Fibroblast of peridontal ligament (primary cell): Measurements from ENCODE around the gene VCAN.
A peak's percentile ranks its signal among the peaks of the same experiment; 100 is the strongest.

ENCODE experiments used
- DNase-seq: peaks from one replicate; pipeline ENCODE4 v3.0.0-alpha.2; 2010; ENCODE audit errors: extremely low read depth

Gene VCAN

DNA sequence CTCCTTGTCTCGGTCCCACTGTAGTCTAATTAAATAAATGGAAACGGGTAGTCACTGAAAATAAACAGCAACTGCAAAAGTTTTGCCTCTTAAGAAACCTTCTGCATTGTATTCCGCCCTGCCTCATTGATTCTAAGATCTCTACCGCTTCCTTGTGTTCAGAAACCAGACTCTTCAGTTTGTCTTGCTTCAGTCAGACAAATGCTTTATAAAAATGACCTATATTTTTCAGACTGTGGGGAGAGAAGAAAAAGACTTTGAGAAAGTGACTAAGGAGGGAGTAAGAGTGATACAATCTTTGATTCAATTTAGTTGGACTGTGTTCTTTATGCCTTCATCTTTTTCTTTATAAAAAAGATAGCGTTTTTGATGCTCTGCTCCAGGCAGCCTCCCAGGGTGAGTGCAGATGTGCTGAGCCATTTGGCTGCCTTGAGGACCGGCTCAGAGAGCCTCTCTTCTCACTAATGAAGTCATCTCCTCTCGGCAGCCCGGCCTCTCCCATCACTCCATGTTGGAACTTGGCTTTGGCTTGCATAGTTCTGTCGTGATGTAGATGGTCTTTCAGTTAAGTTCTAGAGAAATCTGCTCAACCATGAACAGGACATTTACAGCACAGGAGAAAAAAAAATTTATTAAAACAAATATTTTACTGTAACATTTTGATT, 4.0 kb upstream of the VCAN start:
- peak; percentile 58 for DNase-seq

DNA sequence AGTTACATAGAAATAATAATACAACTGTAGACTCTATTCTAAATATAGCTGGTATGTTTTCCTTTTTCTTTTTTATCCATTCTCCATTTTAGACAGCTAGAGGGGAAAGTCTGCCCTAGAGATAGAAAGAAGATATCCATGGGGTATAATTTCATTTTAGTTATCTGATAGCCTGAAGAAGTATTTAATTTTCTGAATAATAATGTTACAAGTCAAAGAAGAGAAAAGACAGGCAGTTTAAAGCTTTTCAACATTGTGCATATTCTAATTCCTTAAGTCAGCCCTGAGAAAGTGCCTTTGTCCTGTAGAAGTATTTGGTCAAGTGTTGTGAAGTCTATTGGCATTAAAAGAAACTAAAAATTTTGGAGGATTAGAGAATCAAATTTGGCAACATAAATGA, 2.5 kb upstream of the VCAN start:
- no peak for DNase-seq

DNA sequence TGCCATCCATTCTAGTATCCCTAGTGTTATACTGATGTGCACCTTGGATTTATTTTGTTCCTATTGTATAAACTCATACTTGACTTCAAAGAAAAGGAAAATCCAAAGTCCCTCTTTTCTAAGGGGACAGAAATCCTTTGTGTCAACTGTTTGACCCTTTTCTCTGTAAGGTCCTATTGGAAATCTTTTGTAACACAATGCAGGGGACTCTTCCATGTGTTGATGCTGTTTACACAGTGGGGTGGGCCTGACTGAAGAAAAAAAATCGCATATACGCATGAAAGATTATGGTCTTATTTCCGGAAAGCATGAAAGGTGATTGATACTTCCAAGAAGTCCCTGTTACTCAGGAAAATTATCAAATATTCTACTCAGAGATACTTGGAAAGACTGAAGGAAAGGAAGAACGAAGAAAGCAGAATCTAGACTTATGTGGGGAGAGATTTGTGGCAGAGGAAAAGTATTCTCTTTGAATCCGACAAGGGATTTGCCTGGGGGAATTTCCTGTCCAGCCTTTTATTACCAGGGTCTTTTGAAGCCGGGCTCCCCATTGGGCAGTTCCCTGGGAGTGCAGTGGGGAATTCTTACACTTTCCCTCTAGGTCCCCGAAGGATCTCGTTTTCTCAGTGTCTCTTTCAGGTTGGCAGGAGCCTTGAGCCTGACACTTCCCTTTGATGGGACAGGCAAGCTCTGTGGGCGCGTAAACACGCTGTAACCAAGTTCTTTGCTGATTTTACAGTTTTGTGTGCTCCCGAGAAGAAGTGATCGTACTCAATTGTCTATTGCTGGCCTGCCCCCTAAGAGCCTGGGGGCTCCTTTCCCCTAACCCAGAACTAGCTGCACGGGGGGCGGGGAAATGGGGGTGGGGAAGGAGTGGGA, 779 bp upstream of the VCAN start:
- DNase-seq, result no peak

DNA sequence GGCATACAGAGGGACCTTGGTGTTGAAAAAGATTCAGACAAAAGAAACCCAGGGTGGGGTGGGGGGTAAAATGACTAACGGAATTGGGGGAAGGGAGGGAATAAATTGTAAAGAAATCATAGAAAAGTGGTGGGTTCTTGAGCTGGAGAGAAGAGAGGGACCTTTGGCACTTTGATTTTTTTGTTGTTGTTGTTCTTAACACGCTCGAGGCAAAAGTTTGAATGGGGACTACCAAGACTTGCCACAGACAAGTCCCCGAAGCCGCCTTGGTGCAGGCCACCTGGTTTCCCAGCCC, 616 bp downstream of the VCAN start:
- DNase-seq, result peak; percentile 15

DNA sequence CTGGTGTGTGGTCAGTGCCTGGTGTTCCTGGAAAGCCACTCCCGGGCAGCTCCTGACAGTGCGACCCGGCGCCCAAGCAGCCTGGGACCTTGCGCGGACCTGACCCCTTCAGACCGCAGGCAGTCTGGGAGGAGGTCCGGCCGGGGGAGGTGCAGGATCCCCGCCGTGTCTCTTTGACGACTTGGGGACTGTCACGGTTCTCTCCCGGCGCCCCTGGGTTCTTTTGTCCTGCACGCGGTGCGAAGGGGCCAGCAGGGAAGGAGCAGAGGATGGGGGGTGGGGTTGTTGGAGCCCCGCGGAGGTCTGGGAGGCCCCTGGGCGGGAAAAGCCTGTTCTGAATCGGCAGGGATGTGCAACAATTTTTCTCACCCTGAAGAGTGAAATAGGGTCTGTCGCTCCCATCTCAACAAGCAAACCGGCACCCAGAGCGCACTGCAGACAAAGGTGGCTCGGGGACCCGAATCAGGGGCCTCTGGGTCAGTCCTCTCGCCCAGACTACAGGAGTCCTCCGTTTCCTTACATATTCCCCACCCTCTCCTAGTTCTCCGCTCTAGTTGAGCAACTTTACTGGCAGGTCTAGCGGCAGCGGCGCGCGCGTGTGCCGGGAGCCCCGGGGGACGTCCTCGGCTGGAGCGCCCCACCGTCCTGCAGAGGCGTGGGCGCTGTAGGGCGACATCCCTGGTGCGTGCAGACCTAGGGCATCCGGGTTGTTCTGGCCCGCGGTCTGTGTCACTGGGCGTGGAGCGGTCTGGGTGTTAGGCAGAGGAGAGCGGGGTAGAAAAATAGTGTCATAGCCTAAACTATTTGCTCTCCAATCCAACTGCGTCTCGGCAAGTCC, 1.2 kb downstream of the VCAN start:
- DNase-seq, result no peak

DNA sequence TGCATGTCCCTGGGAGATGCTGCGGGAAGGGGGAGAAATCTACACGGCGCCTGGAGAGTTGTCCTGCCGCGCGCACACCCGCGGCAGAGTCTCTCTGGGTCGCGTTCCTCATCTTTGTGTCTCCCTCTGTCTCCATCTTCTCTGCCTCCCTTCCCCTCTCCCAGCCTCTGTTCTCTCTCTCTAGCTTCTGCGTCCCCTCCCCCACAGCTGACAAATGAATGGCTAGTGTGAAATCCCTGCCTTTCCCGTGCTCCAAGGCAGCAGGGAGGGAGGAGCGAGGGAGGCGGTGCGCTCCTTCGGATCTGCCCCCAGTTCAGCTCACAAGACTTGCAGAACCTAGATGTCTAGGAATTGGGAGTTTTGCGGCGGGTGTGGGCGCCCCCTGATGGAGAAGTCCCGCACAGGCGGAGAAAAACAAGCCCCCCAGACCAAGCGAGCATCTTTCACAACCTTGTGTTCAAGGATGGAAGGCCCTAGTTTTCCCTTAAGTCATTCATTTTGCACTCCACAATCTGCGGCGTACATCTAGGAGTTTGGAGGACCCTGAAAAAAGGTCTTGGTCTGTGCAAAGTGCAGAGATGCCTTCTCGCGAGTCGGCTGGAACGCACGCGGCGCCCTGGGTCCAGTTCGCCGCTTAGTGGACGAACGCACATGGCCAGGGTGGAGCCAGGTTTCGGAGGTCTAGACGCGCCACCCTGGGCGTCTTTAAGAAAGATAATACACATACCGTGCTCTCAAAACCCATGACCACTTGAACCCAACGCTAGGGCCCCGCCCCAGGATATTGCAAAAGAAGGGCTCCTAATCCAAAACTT, 2.0 kb downstream of the VCAN start:
- DNase-seq, result peak; percentile 98

DNA sequence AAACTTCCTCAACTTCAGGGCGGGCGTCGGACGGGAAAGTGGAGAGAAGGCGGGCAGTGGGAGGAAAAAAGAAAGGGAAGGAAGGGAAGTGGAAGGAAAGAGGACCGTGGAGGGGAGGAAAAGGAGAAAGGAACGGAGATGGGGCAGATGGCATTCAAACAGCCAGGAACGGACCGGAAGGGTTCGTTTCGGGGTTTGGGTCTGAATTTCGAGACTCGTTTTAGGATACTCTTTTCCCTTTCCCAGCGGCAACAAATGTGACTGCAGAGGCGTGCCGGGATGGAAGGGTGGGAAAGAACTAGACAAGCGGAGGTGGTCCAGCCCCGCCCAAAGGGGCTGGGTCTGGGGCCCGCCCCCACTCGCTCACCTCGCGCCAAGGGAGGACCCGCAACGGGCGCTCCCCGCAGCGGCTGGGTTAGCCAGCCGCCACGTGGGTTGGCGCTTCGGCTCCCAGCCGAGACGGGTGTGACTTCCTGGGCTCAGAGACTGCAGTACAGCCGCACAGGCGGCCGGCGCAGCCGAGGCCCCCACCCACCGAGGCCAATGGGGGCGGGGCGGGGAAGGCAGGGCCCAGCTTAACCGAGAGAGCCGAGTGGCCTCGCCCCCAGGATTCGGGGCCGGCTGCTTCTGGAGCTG, 2.7 kb downstream of the VCAN start:
- DNase-seq, result peak; percentile 78

DNA sequence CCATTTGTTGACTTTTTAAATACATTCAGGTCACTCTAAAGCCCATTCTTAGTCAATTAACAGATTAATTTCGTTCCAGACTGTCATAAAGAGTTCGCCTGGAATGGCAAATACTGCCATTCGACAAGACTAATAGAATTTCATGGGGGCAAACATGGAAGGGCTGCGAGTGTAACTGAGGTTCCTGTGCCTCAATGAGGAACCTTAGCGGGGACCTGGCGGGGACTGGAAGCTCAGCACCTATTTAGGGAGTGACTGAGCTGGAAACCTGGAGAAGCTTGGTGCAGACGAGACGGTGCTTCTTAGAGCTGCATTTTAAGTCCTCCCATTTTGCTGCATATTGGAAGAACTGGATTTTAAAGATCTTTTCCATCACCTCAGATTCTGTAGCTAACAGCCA, 3.4 kb downstream of the VCAN start:
- DNase-seq, result no peak

DNA sequence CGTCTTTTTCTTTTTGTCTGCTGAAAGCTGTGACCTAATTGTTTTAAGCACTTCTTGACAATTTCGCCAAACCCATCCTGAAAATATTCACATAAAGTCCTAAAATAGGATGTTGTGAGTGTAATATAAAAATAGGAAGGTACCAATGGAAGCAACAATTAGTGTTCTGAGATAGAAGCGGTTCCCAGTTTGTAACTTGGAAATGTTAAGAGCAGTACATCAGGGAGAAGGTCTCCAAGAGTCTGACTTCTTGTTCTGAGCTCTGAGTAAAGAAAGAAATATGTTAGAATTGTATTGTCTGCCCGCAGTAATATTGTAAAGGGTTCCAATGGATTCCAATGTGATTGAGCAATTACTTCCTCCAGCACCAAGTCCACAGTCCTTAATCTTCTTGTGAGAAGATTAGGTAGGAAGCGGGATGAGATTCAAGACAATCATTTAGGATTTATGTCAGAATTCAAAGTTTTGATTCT, 3.9 kb downstream of the VCAN start:
- peak; percentile 95 for DNase-seq

DNA sequence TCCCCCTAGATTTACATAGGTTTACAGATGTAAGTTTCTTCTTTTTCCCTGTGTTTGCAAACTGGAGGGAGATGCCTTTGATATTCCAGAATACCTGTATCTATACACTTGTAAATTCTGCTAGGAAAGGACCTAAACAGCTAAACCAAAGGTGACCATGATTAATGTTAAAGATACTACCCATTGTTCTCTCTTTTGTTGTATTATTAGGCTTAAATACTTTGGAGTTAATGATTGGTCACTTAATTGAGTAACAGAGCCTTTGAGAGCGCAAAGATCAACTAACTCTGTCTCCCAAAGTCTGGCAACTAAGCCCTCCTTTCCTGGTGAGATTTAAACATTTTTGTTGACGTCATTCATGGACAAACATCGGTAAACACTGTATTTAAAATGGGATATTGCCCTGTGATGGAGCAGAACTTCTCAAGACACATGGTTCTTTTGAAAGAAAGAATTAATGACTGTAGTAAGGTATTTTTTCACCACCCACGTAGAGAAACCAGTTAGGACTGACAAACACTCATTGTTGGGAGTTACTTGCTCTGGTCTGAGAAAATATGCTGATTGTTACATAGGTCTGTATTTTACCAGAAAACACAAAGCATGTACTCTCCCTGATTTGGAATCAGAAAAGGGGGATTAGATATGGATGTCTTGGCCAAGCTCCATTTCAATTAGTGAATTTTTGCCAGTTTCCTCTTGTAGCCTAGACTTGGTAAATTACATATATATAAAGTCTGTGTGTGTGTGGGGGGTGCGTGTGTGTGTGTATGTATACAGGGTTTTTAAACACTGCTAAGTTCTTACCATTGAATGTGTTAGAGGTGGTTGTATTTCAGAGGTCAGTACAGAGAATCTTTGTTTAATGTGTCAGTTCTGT, 4.6 kb downstream of the VCAN start:
- DNase-seq, result peak; percentile 71

DNA sequence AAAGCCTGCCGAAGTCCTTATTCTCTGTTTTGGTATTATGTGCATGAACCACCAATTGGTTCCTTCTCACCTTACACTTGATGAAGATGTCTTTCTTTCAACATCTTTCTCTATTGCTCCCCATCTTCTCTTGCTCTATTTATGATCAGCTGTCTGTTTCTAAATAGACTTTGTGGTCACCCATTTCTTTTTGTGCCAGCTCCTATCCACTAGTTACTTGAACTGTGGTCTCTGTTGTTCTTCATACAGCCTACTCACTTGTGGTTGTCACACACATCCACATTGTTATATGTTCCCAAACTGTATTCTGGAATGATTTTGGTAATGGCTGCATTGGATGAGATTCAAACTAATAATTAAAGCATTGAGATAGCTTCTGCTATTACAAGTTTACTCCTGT, 11.4 kb downstream of the VCAN start:
- no peak for DNase-seq

DNA sequence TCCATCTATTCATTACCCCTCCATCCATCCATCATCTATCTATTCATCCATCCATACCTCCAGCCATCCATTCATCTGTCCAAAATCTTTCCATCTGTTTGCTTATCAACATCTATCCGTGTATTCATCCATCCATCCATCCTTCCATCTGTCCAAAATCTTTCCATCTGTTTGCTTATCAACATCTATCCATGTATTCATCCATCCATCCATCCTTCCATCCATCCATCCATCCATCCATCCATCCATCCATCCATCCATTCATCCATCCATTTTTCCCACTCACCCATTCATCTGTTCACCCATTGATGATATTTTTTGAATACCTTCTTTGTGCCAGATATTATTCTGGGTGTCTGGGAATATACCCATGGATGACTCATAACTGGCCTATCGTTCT, 12.8 kb downstream of the VCAN start:
- DNase-seq, result no peak

DNA sequence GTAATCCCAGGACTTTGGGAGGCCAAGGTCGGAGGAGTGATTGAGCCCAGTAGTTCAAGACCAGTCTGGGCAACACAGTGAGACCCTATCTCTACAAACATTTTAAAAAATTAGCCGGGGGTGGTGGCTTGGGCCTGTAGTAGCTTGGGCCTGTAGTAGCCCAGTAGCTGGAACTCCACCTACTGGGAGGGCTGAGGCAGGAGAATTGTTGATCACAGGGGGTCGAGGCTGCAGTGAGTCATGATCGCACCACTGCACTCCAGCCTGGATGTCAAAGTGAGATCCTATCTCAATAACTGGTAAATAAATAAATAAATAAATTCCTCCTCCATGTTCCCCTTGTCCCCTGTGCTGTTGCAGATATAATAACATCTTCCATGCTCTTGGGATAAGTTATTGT, 14.3 kb downstream of the VCAN start:
- DNase-seq, result no peak

DNA sequence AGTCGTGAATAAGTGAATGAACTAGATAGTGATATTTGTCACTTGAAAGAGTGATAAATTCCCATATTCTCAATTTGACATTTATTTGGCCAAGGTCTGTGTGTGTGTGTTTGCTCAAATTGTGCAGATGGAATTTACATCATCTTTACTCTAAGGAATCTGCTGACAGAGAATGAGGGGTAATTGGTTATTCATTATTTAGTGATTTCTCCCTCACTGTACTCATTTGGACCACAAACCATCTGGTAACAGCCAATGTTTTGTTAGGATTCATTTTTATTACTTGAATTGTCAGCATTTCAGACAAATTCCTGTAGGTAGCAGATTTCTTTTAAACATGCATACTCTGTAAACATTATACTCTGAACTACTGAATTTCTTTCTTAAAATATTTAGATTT, 15.6 kb downstream of the VCAN start:
- DNase-seq, result no peak

DNA sequence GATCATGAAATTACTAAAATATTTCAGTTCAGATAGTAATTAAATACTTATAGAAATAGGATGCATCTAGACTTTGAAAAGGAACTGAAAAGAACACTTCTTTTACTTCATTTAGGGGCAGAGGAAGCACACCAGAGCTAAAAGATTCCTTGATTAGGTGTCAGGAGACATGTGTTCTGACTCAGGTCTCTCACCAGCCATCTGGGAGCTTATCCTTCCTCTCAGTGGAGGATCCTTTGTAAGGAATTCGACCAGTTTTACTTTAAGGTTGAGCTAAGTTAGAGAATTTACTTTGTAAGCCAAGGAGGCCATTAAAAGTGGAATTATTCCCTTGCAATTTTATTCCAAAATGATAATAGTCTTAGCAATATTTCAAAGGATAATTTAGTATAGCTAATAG, 16.7 kb downstream of the VCAN start:
- peak; percentile 45 for DNase-seq

DNA sequence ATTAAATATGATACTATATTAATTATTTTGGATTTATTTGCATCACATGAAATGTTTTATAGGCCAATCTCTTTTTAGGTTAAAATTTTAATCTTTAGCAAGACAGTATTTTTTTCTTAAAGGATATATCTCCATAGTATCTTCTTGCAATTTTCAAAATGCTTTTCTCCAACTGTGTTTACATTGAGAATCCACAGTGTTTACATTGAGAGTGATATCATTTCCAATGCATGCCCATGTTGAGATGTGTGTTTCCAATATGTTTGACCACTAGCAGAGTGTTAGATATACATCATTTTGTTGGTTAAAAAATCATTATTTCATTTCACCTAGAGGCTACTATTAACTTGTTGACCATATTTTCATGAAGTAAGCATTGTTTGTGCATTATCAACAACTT, 17.3 kb downstream of the VCAN start:
- peak; percentile 71 for DNase-seq

DNA sequence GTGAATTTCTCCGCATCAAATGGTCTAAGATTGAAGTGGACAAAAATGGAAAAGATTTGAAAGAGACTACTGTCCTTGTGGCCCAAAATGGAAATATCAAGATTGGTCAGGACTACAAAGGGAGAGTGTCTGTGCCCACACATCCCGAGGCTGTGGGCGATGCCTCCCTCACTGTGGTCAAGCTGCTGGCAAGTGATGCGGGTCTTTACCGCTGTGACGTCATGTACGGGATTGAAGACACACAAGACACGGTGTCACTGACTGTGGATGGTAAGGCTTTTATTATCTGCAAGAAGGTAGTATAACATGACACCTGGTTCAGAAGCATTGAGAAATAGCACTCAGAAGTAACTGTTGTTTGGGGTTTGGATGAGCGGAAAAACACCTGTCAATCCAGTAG, 18.7 kb downstream of the VCAN start:
- no peak for DNase-seq

DNA sequence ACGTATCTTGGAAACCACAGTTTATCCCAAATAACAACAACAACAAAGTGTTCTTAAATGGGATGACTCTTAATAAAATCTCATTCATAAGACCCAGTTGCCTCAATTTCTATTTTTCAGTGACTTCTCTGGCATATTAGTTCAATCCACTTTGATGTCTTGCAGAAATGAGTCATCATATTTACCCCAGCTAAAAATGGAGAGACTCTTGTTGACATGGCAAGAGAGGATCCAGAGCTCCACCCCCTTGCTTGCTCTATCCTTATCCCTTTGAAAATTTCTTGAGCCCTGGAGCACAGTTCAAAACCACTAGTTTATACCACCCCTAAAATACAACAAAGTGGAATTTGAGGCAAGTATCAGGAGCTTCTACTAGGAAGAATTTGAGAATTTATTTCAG, 20.8 kb downstream of the VCAN start:
- no peak for DNase-seq

DNA sequence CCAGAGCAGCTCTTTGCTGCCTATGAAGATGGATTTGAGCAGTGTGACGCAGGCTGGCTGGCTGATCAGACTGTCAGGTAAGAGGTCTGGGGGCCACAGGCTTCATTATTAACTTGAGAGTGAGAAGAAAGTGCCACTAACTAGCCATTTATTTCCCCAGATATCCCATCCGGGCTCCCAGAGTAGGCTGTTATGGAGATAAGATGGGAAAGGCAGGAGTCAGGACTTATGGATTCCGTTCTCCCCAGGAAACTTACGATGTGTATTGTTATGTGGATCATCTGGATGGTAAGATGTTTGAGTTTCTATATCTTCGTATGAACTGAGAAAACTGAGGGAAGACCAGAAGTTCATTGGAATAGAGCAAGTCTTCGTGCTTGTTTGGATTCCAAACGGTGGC, 22.1 kb downstream of the VCAN start:
- DNase-seq, result no peak

DNA sequence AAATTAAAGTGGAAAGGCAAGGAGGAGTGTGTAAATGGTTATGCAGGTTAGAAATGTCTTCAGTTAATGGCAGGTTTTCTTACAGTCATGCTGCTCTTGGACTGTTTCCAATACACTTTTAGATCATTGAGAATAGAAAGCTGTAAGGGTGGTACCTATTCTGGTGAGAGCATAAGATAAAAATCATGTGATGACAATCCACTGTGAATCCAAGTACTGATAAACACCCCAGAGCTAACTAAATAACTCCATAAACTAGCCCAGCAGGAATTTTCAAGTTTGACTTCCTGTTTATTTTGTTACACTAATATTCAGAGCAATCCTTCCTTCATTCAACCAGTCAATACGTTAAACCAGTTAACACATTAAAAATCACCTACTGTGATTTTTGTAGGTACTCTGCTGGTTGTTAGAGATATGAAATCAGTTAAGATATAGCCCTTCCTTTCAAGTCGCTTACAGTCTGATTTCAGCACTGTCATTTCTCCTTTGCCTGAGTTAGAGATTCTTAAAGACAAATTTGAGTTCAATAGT, 22.6 kb downstream of the VCAN start:
- DNase-seq, result no peak
